DMS153 treated with DMSO at 0.1 percent for 48 hours (cell line): ENCODE data around the gene UGT2A3.

Experiments
- DNase-seq: peaks from one replicate; lab custom pipeline; 2025; ENCODE audit not compliant: unreplicated experiment; lab: John Stamatoyannopoulos, UW

UGT2A3 gene

DNA sequence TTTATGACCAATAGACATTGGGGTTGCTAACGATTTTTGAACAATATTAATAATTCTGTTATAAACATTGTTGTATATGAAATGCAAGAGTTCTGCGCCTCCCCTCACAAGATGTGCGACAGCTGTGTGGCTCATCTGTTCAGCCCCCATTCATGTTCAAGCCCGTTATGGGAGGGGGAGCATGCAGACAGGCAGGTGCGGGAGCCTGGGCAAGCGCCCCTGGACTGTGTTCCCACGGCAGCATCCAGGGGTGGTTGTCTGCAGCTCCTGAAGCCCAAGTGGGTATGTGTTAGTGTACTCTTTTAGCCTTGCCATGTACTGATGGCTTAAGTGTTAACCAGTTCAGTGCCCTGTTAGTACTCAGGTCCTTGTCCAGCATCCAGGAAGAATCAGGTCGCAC is 34.6 kb downstream of the UGT2A3 start:
- DNase-seq: no peak

DNA sequence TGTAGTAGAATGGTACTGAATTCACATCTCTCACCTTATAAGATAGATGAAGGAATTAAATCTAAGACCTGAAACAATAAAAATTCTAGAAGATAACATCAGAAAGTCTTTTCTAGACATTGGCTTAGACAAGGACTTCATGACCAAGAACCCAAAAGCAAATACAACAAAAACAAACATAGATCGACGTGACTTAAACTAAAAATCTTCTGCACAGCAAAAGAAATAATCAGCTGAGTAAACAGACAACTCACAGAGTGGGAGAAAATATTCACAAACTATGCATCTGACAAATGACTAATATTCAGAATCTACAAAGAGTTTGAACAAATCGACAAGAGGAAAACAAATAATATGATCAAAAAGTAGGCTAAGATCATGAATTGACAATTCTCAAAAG is 38.8 kb downstream of the UGT2A3 start:
- DNase-seq: no peak

DNA sequence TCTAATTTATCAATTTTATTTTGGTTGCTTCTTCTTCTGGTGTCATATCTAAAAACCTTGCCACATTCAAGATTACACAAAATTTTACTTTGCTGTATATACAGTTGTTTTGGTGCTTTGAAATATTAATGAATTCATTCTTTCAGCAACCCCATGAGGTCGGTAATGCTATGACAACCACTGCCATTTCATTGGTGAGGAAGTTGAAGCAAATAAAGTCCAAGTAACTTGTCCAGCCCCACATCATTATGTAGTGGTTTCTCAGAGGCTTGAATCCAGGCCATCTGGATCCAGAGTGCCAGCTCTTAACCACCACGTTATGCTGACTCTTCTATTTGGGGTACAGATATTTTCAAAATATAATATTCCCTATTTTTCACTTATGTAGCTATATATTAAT is 42.2 kb downstream of the UGT2A3 start:
- DNase-seq: no peak

DNA sequence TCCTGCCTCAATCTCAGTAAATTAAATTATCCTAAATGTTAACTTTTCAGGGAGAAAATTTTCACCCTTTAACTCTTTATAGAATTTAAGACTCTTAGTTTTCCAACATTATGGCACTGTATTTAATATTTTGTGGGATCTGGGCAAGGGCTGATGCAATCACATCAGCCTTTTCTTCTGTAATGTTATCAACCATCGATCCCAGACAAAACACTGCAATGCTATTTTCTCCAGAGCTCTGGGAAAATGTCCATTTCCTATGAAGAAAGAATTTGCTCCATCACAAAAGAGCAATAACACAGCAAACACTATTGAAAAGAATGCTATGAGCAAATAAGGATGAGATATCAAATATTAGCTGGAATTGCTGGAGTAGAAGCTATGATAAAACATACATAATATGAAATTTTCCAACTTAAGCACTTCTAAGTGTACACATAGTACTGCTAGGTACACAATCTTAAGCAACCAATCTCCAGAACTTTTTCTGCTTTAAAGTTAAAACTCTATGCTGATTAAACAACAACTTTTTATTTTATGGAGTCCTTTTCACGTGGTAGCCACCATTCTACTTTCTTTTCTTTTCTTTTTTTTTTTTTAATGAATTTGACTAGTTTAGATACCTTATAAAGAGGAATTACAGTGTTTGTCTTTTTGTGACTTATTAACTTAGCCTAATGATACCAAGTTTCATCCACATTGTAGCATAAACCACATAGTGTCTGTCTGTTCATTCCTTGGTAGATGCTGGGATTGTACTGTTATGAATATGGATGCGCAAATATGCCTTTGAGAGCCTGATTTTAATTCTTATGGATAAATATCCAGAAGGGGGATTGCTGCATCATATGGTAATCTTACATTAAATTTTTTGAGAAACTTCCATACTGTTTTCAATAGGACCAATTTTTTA is 43.6 kb downstream of the UGT2A3 start:
- DNase-seq: no peak

DNA sequence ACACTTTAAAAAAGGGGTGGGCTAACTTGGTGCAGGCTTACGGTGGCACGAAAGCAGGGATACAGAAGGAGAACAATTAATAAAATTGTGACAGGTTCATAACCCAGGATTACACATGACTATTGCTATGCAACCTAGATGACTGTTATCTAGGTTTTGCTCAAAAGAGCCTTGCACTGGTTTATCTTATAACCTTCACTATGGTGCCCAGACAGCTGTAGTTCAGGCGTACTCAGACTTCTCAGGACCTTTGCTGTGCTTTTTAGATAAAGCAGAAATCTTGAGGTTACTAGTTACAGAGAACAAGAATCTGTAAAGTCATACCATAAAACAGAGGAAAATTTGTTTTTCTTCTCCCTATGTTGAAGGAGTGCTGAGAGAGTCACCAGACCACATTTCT is 44.4 kb downstream of the UGT2A3 start:
- DNase-seq: no peak

DNA sequence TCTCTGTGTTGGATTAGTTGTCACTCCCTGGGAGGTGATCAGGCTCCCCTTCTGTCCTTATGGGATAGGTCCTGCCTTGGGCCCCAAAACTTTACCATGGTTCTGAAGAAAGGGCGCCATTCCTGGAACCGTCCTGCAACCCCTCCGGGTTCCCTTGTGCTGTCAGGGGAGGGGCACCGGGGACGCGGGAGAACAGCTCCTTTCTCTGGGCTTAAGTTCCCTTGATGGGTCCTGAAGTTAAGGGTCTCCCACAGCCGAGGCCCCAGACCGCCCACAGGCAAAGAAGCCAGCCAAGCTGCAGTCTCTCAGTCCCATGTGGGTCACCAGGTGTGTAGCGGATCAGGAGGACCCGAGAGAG is 44.8 kb downstream of the UGT2A3 start:
- DNase-seq: no peak

DNA sequence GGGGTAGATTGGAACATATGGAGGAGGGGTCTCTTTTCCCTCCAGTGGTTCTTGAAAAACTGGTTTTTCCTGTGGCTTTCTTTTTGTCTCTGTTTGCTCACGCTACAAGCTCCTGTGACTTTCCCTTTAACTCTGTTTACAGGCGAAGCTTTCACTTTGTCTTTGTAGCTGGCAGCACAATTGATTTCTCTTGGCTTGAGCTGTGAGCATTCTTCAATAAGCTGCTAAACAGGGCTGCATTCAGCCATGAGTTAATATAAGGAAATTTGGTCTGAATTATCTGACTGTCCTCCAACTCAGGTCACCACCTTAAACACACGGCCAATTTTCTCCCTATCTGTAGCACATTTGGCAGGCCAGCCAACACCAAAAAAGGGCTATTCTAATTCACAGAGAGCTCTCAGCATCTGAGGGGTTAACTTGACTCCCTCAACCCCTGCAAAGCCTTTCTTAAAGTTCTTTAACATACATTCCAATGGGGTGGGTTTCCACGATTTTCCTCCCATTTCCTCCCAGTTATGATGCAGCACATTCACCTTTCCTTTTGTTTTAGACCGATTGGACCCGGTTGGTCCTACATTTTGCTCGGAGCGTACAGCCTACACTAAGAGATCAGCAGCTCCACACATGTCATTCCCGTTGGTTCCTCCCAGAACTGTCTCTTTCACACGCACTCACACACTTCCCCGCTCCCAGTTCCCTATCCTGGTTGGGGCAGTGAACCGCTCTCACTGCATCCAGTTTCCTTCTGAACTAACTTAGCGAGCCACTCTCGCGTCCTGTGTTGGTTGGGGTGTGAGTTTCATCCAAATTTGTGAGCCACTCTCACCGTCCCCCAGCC is 45.4 kb downstream of the UGT2A3 start:
- DNase-seq: peak; percentile 72

DNA sequence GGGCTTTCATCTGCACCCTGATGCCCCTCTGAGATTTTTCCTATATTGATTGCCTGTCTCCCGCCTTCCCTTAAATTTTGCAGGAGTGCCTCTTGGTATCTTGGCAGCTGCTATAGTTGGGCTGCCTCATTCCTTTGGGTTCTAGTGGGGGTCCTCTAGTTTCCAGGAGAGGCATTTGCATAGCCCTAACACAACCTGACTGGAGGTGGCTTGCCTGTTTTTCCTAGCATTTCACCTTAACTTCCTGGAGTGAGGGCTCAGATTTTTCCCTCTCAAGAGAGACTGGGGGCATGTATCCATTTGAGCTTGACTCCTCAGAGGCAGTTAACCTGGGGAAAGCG is 46.0 kb downstream of the UGT2A3 start:
- DNase-seq: no peak

DNA sequence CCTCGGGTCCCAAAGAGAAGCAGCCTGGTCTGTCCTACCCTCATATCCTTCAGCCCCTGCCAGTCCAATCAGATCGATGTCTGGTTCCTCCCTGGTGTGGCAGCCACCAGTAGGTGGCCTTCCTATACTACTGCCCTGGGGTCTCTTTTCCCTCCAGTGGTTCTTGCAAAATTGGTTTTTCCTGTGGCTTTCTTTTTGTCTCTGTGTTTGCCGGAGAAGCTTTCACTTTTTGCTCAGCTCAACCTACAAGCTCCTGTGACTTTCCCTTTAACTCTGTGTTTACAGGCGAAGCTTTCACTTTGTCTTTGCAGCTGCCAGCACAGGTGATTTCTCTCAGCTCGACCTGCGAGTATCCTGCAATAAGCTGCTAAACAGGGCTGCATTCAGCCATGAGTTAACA is 46.8 kb downstream of the UGT2A3 start:
- peak; percentile 54 for DNase-seq

DNA sequence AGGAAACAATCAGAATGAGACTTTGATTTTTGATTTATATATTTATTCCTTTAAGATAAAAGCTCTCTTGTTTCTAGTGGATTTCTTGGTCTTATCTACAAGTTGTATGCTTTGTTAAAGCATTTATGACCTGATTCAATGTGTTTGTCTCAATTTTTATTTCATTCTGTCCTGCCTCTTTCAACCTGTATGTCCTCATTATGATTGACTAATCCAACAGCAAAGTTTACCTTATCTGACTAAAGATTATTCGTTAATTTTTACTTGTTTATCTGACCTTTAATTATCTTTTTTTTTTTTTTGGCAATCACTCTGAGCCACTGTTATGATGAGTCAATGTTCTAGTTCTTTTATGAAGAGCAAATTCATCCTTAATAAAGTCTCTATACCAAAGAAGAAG is 54.9 kb downstream of the UGT2A3 start:
- DNase-seq: no peak

DNA sequence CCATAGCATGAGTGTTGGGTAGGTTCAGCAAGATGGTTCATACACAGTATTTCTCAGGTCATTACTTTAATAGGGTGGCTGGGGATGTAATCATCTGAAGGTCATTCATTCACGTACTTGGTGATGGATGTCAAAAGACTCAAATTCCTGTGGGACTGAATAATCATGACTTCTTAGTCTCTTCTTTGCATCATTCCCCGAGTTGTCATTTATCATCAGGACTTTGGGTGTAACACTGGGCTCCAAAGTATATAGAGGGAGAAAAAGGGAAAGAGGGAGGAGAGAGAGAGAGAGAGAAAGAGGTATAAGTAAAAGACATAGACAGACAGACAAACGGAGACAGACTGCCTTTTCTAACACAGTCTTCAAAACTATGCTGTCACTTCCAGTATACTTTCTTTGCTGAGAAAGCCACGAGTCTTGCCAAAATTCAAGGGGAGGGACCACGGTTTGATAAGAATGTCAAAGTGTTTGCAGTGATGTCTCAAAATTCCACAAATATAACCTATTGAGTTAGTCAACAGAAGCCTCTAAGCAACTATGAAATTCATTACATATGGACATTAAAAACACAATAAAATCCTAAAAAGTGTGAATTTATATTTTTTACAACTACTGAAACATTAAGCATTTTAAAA is 55.9 kb downstream of the UGT2A3 start:
- DNase-seq: no peak

DNA sequence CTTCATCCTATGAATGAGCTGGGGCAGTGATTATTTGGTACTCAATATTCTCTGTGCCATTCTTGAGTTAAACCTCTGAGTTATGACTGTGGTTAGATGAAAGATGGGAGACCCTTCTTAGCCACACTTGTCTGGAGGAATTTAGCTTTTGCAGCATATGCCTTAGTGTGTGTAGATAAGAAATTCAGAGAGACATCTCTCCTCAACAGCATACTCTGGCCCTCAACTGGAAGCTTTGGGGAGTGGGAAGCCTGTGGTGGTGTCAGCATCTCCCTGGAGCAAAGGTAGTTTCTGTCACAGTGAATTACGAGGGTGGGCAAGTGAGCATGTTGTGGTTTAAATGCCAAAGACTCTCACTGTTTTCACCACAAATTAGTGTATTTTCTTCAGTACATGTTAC is 58.7 kb downstream of the UGT2A3 start:
- DNase-seq: no peak

DNA sequence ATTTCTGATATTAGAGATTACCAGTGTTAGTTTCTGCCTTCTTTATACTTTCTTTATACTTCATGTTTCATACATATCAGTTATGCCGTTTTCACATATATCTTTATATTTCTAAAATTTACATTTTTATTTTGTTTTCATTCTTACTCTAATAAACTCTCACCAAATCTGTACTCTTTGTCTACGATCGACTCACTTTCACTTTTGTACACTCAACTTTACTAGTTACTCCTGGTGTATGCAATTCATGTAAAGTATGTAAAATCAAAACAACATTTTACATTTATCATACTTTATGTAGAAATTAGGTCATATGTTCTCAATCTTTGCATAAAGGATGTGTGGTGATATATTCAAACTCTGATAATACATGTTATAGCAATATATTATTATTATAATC is 59.9 kb downstream of the UGT2A3 start:
- no peak for DNase-seq

DNA sequence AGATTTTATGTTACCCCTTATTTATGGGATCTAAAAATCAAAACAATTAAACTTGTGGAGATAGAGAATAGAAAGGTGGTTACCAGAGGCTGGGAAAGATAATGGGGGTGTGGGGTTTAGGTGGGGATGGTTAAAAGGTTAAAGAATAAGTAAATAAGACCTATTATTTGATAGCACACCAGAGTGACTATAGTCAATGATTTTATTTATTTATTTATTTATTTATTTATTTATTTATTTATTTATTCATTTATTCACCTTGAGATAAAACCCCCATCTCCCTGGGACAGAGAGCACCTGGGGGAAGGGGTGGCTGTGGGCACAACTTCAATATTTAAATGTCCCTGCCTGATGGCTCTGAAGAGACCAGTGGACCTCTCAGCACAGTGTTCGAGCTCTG is 66.1 kb downstream of the UGT2A3 start:
- DNase-seq: no peak

DNA sequence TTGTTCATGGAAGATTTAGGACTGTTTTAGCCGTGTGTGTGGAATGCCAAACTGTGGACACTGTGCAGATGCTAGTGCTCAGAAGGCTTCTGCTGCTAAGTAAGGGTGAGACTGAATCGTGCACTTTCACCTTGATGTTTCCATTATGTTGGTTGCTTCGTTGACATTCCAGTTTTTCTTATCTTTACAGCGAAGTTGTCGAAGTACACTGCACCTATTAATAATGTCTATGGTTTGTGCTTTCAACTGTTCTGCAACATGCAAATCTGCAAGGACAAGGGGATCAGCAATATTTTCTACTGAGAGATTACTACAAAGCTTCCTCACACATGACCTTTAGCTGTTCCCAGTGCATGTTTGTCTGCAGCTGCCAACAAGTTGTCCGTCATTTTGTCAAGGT is 67.7 kb downstream of the UGT2A3 start:
- no peak for DNase-seq
